Measurements from ENCODE around the gene RFX8.

RFX8 gene

DNA sequence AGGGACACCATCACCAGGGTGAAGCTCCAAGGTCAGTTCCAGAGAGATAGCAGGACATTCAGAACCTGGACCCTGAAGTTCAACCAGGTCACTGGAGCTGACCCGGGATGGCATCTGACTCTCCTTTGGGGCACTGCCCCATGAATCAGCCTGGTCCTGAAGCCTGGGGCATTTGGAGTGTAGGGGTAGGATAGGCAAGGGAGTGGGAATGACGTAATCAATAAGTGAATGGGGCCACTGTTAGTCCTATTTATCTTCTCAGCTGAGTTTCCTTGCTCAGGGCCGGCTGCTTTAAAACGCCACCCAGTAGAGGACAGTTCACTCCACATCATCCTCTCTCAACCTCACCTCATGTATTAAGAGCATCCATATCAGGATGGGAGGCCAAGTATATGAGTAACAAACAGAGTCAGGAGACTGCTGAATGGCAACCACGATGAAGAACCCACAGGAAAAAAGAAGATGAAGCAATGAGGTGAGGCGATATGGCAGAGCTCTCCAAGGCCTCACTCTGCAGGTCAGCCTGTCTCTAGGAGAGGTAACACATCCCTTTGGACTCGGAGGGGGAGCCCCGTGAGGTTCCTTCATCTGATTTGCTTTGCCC, 1.8 kb upstream of the RFX8 start:
- Histone ChIP-seq H2BK5ac (ENCODE audit: low read length) (no peak overlapping the region), H2AK5ac (ENCODE audit: low read length) (no peak overlapping the region), H3K4me1 (ENCODE audit: control insufficient read depth, low read depth, low read length) (no peaks in the 10 kb centered on the region), H3K79me2 (ENCODE audit: control insufficient read depth, insufficient read depth, low read length) (no peaks in the 10 kb centered on the region), H2BK120ac (ENCODE audit: low read depth, low read length) (no peak overlapping the region), H3K56ac (ENCODE audit: low read length) (no peak overlapping the region), H4K8ac (ENCODE audit: low read depth, low read length) (no peak overlapping the region), H3K9ac (ENCODE audit: low read length) (no peak overlapping the region), H3K27me3 (ENCODE audit: insufficient read depth, low read length, poor library complexity) (no peaks in the 10 kb centered on the region), H4K5ac (ENCODE audit: low read length) (no peak overlapping the region), H3K27ac (ENCODE audit: low read depth, low read length) (no peak overlapping the region), H3K4ac (ENCODE audit: low read depth, low read length) (no peak overlapping the region), H3K36me3 (ENCODE audit: control insufficient read depth, insufficient read depth, low read length) (no peaks in the 10 kb centered on the region), H2BK15ac (replicated peaks; ENCODE audit: low read depth) (no peak overlapping the region), H3K23ac (ENCODE audit: low read length) (no peak overlapping the region), H3K18ac (ENCODE audit: low read length) (no peak overlapping the region), H3K79me1 (ENCODE audit: low read length) (no peaks in the 10 kb centered on the region), H3K4me3 (ENCODE audit: low read length) (no peak overlapping the region), H3K4me2 (ENCODE audit: low read length) (no peak overlapping the region)
- no CpG with 5 or more reads among the region's 8 CpGs for WGBS (ENCODE audit: extremely low coverage, insufficient coverage, low lambda C conversion rate)
- no peak for DNase-seq

DNA sequence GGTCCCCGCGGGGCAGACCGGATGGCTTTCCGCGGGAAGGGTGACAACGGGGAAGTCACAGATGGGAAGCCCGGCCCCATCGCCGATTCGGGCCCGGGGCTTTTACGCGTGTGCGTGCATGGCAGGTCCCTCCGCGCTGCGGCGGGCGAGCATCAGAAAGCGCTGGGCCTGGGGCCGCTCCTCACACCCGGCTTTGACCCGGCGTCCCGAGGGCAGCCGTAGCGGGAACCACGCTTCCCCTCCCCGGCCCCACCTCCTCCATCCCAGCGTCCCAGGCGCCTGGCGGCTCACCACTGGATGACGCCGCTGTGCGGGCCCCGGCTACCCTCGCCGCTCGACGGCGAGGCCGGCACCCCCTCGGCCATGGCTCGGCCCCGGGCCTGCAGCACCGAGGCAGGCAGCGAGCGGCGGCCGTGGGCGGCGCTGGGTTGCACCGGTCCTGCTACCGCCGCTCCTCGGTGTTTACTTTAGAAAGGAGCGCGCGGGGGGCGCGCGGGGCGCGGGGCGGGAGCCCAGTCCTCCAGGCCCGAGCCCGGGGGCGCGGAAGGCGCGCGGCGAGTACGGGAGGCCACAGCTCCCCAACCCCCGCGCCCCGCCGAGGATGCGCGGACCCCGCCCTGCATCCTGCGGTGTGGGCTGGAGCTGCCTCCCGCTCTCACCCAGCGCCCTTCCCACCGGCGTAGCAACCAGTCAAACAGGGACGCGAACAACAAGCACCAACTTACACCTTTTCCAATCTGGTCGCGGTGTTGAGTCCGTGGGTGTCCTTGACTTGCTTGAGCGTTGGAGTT, 806 bp downstream of the RFX8 start:
- H4K8ac ChIP-seq (ENCODE audit: low read depth, low read length): no peak overlapping the region
- no peak overlapping the region for H3K27ac ChIP-seq (ENCODE audit: low read depth, low read length)
- peak overlapping the region; percentile 25 for H3K4me3 ChIP-seq (ENCODE audit: low read length)
- peak overlapping the region; percentile 26 for H3K4ac ChIP-seq (ENCODE audit: low read depth, low read length)
- H3K36me3 ChIP-seq (ENCODE audit: control insufficient read depth, insufficient read depth, low read length): no peaks in the 10 kb centered on the region
- no peak overlapping the region for H3K23ac ChIP-seq (ENCODE audit: low read length)
- H3K18ac ChIP-seq (ENCODE audit: low read length): peak overlapping the region; percentile 24
- H3K27me3 ChIP-seq (ENCODE audit: insufficient read depth, low read length, poor library complexity): no peaks in the 10 kb centered on the region
- peak overlapping the region; percentile 65 for H3K9ac ChIP-seq (ENCODE audit: low read length)
- DNase-seq: peak; percentile 59
- no CpG with 5 or more reads among the region's 92 CpGs for WGBS (ENCODE audit: extremely low coverage, insufficient coverage, low lambda C conversion rate)
- no peaks in the 10 kb centered on the region for H3K4me1 ChIP-seq (ENCODE audit: control insufficient read depth, low read depth, low read length)
- no peak overlapping the region for H2BK15ac ChIP-seq (replicated peaks; ENCODE audit: low read depth)
- no peak overlapping the region for H2BK120ac ChIP-seq (ENCODE audit: low read depth, low read length)
- no peak overlapping the region for H2AK5ac ChIP-seq (ENCODE audit: low read length)
- H4K5ac ChIP-seq (ENCODE audit: low read length): no peak overlapping the region
- no peak overlapping the region for H2BK5ac ChIP-seq (ENCODE audit: low read length)
- no peaks in the 10 kb centered on the region for H3K79me2 ChIP-seq (ENCODE audit: control insufficient read depth, insufficient read depth, low read length)
- H3K79me1 ChIP-seq (ENCODE audit: low read length): no peaks in the 10 kb centered on the region
- peak overlapping the region; percentile 33 for H3K4me2 ChIP-seq (ENCODE audit: low read length)
- H3K56ac ChIP-seq (ENCODE audit: low read length): peak overlapping the region; percentile 86

DNA sequence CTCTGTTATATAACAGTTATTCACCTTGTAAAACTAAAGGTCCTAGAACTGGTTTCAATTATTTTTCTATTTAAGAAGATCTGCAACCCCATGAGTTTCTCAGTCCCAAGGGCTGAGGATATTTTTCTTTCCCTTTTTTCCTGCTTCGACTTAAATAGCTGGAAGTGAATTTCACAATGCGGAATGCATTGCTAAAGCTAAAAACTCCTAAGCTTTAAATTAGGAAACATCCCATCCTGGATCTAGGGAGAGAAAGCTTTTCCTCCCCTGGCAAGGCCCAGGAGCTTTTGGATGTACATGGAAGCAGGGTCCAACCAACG, 1.4 kb downstream of the RFX8 start:
- H3K9ac ChIP-seq (ENCODE audit: low read length): peak overlapping the region; percentile 65
- no peaks in the 10 kb centered on the region for H3K27me3 ChIP-seq (ENCODE audit: insufficient read depth, low read length, poor library complexity)
- no peak overlapping the region for H3K4me3 ChIP-seq (ENCODE audit: low read length)
- no peaks in the 10 kb centered on the region for H3K36me3 ChIP-seq (ENCODE audit: control insufficient read depth, insufficient read depth, low read length)
- H3K27ac ChIP-seq (ENCODE audit: low read depth, low read length): no peak overlapping the region
- H3K79me2 ChIP-seq (ENCODE audit: control insufficient read depth, insufficient read depth, low read length): no peaks in the 10 kb centered on the region
- no peak overlapping the region for H4K8ac ChIP-seq (ENCODE audit: low read depth, low read length)
- peak overlapping the region; percentile 86 for H3K56ac ChIP-seq (ENCODE audit: low read length)
- H3K4me1 ChIP-seq (ENCODE audit: control insufficient read depth, low read depth, low read length): no peaks in the 10 kb centered on the region
- H2BK15ac ChIP-seq (replicated peaks; ENCODE audit: low read depth): no peak overlapping the region
- peak overlapping the region; percentile 26 for H3K4ac ChIP-seq (ENCODE audit: low read depth, low read length)
- peak overlapping the region; percentile 33 for H3K4me2 ChIP-seq (ENCODE audit: low read length)
- no peak for DNase-seq
- no peak overlapping the region for H2BK5ac ChIP-seq (ENCODE audit: low read length)
- H4K5ac ChIP-seq (ENCODE audit: low read length): no peak overlapping the region
- H3K23ac ChIP-seq (ENCODE audit: low read length): no peak overlapping the region
- no CpG with 5 or more reads among the region's 3 CpGs for WGBS (ENCODE audit: extremely low coverage, insufficient coverage, low lambda C conversion rate)
- H2BK120ac ChIP-seq (ENCODE audit: low read depth, low read length): no peak overlapping the region
- H2AK5ac ChIP-seq (ENCODE audit: low read length): no peak overlapping the region
- H3K79me1 ChIP-seq (ENCODE audit: low read length): no peaks in the 10 kb centered on the region
- H3K18ac ChIP-seq (ENCODE audit: low read length): no peak overlapping the region

DNA sequence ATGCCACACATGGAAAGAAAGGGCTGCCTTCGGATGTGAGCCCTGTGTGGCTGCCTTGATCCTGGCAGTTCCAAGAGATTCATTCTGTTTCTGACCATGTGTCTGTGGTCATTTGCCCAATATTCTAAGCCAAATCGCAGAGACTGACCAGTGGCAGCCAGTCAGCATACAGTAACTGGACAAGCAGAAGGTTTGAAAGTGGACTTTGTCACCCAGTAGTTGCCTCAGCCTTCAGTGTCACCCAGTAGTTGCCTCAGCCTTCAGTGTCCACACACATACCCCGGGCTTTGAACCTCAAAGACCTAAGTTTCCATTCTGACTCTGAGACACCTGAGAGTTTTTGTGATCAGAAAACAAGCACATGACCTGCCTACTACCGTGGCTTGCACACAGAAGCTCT, 5.0 kb downstream of the RFX8 start:
- H3K4ac ChIP-seq (ENCODE audit: low read depth, low read length): no peak overlapping the region
- H3K79me1 ChIP-seq (ENCODE audit: low read length): no peaks in the 10 kb centered on the region
- no peak overlapping the region for H2BK15ac ChIP-seq (replicated peaks; ENCODE audit: low read depth)
- H3K27ac ChIP-seq (ENCODE audit: low read depth, low read length): no peak overlapping the region
- WGBS (ENCODE audit: extremely low coverage, insufficient coverage, low lambda C conversion rate): no CpG with 5 or more reads among the region's 4 CpGs
- H4K5ac ChIP-seq (ENCODE audit: low read length): no peak overlapping the region
- H3K4me1 ChIP-seq (ENCODE audit: control insufficient read depth, low read depth, low read length): no peaks in the 10 kb centered on the region
- no peak overlapping the region for H3K56ac ChIP-seq (ENCODE audit: low read length)
- no peak overlapping the region for H3K18ac ChIP-seq (ENCODE audit: low read length)
- H3K27me3 ChIP-seq (ENCODE audit: insufficient read depth, low read length, poor library complexity): no peaks in the 10 kb centered on the region
- H3K36me3 ChIP-seq (ENCODE audit: control insufficient read depth, insufficient read depth, low read length): no peaks in the 10 kb centered on the region
- no peak overlapping the region for H3K23ac ChIP-seq (ENCODE audit: low read length)
- no peak overlapping the region for H3K4me2 ChIP-seq (ENCODE audit: low read length)
- H3K79me2 ChIP-seq (ENCODE audit: control insufficient read depth, insufficient read depth, low read length): no peaks in the 10 kb centered on the region
- no peak overlapping the region for H3K4me3 ChIP-seq (ENCODE audit: low read length)
- DNase-seq: no peak
- H2AK5ac ChIP-seq (ENCODE audit: low read length): no peak overlapping the region
- no peak overlapping the region for H2BK120ac ChIP-seq (ENCODE audit: low read depth, low read length)
- no peak overlapping the region for H4K8ac ChIP-seq (ENCODE audit: low read depth, low read length)
- H2BK5ac ChIP-seq (ENCODE audit: low read length): no peak overlapping the region
- H3K9ac ChIP-seq (ENCODE audit: low read length): no peak overlapping the region

DNA sequence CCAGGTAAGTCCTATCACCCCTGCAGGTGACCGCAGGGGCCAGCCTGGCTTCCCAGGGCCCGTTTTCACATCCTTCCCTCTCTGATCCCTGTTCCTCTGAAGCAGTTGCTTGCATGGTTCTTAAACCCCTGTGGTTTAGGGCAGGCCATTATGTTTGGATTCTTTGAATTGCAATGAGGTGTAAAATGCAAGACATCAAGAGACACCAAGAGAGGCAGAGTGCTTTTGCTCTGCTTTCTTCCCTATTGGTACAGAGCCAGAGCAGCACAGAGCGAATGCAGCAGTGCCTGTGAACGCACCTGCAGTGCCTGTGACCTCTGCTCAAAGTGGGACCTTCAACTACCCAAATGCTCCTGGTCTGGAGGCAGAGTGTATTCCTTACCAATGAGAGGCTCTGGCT, 7.6 kb downstream of the RFX8 start:
- no peaks in the 10 kb centered on the region for H3K36me3 ChIP-seq (ENCODE audit: control insufficient read depth, insufficient read depth, low read length)
- H3K56ac ChIP-seq (ENCODE audit: low read length): no peak overlapping the region
- no peaks in the 10 kb centered on the region for H3K79me2 ChIP-seq (ENCODE audit: control insufficient read depth, insufficient read depth, low read length)
- no peak overlapping the region for H3K4me3 ChIP-seq (ENCODE audit: low read length)
- DNase-seq: peak; percentile 88
- no peak overlapping the region for H3K23ac ChIP-seq (ENCODE audit: low read length)
- no CpG with 5 or more reads among the region's 4 CpGs for WGBS (ENCODE audit: extremely low coverage, insufficient coverage, low lambda C conversion rate)
- H3K4me2 ChIP-seq (ENCODE audit: low read length): no peak overlapping the region
- no peak overlapping the region for H3K4ac ChIP-seq (ENCODE audit: low read depth, low read length)
- H3K9ac ChIP-seq (ENCODE audit: low read length): no peak overlapping the region
- no peaks in the 10 kb centered on the region for H3K79me1 ChIP-seq (ENCODE audit: low read length)
- H3K27ac ChIP-seq (ENCODE audit: low read depth, low read length): no peak overlapping the region
- H3K27me3 ChIP-seq (ENCODE audit: insufficient read depth, low read length, poor library complexity): no peaks in the 10 kb centered on the region
- H3K4me1 ChIP-seq (ENCODE audit: control insufficient read depth, low read depth, low read length): no peaks in the 10 kb centered on the region
- no peak overlapping the region for H3K18ac ChIP-seq (ENCODE audit: low read length)
- no peak overlapping the region for H2BK120ac ChIP-seq (ENCODE audit: low read depth, low read length)
- H4K8ac ChIP-seq (ENCODE audit: low read depth, low read length): no peak overlapping the region
- H2BK15ac ChIP-seq (replicated peaks; ENCODE audit: low read depth): no peak overlapping the region
- H4K5ac ChIP-seq (ENCODE audit: low read length): no peak overlapping the region
- H2AK5ac ChIP-seq (ENCODE audit: low read length): no peak overlapping the region
- no peak overlapping the region for H2BK5ac ChIP-seq (ENCODE audit: low read length)

DNA sequence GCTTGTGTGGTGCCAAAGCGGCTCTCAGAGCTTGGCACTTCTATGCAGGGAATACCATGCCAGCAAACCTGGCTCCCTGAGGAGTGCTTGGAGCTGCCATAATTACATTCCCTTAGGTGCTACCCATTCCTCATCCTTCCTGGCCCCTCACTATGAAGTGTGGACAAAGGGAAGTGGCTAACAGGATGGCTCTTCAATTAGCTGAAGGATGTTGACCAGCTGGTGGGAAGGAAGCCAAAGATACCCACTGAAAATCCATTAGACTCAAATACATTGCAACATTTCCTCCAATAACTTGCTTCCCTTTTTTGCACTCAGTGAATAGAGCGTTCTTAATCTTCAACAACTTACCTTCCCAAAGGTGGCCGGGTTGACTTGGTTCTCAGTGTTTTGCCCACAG, 8.5 kb downstream of the RFX8 start:
- H3K18ac ChIP-seq (ENCODE audit: low read length): no peak overlapping the region
- H3K27me3 ChIP-seq (ENCODE audit: insufficient read depth, low read length, poor library complexity): no peaks in the 10 kb centered on the region
- no CpG with 5 or more reads among the region's 3 CpGs for WGBS (ENCODE audit: extremely low coverage, insufficient coverage, low lambda C conversion rate)
- no peak overlapping the region for H2BK5ac ChIP-seq (ENCODE audit: low read length)
- no peaks in the 10 kb centered on the region for H3K4me1 ChIP-seq (ENCODE audit: control insufficient read depth, low read depth, low read length)
- H3K79me2 ChIP-seq (ENCODE audit: control insufficient read depth, insufficient read depth, low read length): no peaks in the 10 kb centered on the region
- H3K36me3 ChIP-seq (ENCODE audit: control insufficient read depth, insufficient read depth, low read length): no peaks in the 10 kb centered on the region
- no peak overlapping the region for H3K4me3 ChIP-seq (ENCODE audit: low read length)
- no peak overlapping the region for H4K8ac ChIP-seq (ENCODE audit: low read depth, low read length)
- H2BK120ac ChIP-seq (ENCODE audit: low read depth, low read length): no peak overlapping the region
- no peak overlapping the region for H4K5ac ChIP-seq (ENCODE audit: low read length)
- no peak overlapping the region for H3K27ac ChIP-seq (ENCODE audit: low read depth, low read length)
- H3K23ac ChIP-seq (ENCODE audit: low read length): no peak overlapping the region
- DNase-seq: no peak
- H3K9ac ChIP-seq (ENCODE audit: low read length): no peak overlapping the region
- no peak overlapping the region for H3K4me2 ChIP-seq (ENCODE audit: low read length)
- no peaks in the 10 kb centered on the region for H3K79me1 ChIP-seq (ENCODE audit: low read length)
- no peak overlapping the region for H3K4ac ChIP-seq (ENCODE audit: low read depth, low read length)
- H2AK5ac ChIP-seq (ENCODE audit: low read length): no peak overlapping the region
- H3K56ac ChIP-seq (ENCODE audit: low read length): no peak overlapping the region
- H2BK15ac ChIP-seq (replicated peaks; ENCODE audit: low read depth): no peak overlapping the region
